ENCODE measurements around the gene THOC6. TPM values are rescaled to one million over a fixed set of nuclear protein-coding genes. Genes with fewer than 3 reads are reported as not detected.
A peak's percentile ranks its signal among the peaks of the same experiment; 100 is the strongest.

THOC6 gene
- total RNA-seq, 2 experiments from 2014 or later: 46.9 to 50.2 TPM

DNA sequence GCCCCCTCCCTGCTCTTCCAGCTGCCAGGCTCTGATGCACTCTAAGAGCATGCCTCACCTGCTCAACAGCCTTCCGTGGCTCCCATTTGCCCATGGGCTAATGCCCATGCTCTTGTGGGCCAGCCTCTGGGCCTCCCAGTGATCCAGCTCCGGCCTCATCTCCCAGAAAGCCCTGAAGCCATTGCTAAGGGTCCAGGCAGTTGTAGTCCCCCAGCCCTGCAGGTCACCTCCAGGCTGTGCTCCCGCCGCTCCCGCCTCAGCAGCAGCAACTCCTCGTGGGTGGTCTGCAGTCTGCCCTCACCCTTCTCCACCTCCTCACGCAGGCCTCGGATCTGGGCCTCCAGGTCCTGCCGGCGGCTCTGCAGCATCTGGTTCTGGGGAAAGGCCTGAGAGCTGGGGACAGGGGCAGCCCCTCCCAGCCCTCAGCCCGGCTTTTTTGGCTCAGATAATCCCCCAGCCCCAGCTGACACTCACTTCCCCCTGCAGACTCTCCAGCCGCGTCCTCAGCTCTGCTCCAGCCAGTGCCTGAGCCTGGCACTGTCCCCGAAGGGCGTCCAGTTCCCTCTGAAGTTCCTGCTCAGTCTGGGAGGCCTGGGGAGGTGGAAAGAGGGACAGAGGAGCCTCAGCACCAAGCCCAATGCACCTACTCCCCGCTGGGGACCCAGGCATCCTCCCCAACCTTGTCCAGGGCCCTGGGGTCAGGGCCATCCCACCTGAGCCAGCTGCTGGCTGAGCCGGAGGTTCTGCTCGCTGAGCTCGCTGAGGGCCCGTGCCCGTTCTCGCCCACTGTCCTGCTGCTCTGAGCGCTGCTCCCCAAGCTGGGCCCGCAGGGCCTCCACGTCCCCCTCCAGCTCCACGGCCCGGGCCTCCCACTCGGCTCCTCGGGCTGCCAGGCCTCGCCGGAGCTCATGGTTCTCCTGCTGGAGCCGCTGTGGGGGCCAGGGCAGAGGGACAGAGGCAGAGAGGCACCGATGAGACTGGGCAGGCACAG is 6.7 kb downstream of the THOC6 start:
- Mint-ChIP-seq H3K4me1 (peaks cover 20% of the 10 kb centered on the region), H3K27me3 (peaks cover 42% of the 10 kb centered on the region), H3K9me3 (ENCODE audit: low read depth) (no peaks in the 10 kb centered on the region), H3K4me3 (peak overlapping the region; percentile 67), H3K36me3 (ENCODE audit: low read depth) (peaks cover 12% of the 10 kb centered on the region), H3K27ac (no peak overlapping the region)
- DNase-seq (no peak), ATAC-seq (no peak)
- POLR2A ChIA-PET: interaction anchor here (1.6 kb wide), 1 partner anchor 21 kb away, joined by 3 read pairs; no protein-coding TSS in a partner anchor
- CTCF ChIA-PET: interaction anchor here (0.6 to 9.6 kb wide), 23 partner anchors 9 to 661 kb away, joined by 3 to 130 read pairs (median 5); partner anchors contain the start of genes HCFC1R1, IL32, KREMEN2 and MMP25
- intact Hi-C loops (cut with DNase I, micrococcal nuclease): no loop called here

GRCh38 chr16:3032624-3033023 is 8.8 kb downstream of the THOC6 start:
- intact Hi-C loops (cut with DNase I, micrococcal nuclease): no loop called here

DNA sequence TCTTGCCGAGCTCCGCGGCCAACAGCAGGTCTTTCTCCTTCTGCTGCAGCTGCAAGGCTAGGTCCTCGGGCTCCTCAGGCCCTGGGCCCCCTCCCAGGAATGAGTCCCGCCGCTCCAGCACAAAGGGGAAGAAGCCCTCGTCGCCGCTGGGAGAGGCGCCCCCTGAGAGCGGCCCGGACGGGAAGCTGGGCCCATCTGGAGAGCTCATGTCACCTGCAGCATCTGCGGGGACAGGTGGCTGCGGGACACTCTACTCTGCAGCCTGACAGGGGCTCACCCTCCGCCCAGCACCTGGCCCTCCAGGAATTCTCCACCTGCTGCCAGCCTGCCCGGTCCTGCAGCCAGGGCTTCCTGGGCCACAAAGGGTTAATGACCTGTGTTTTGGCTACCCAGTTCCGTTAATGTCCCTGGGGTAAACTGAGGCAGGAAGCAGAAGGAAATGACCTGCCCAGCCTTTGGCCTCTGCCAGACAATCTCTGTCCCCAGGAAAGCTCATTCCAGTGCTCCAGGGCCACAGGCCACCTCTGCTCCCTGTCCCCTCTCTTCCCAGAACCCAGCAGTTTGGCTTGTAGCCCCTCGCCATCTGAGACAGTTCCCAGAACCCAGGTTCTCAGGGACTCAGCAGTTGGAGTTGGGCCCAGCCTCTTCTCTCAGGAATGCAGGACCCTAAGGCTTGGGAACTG is 11.6 kb downstream of the THOC6 start:
- Mint-ChIP-seq H3K9me3 (ENCODE audit: low read depth) (no peaks in the 10 kb centered on the region), H3K4me3 (no peak overlapping the region), H3K27ac (no peak overlapping the region), H3K36me3 (ENCODE audit: low read depth) (no peaks in the 10 kb centered on the region), H3K4me1 (peaks cover 7% of the 10 kb centered on the region), H3K27me3 (peaks cover 61% of the 10 kb centered on the region)
- intact Hi-C loops (cut with DNase I, micrococcal nuclease): no loop called here
- ChIA-PET POLR2A (interaction anchor here (0.9 kb wide), 1 partner anchor 9 kb away, joined by 4 read pairs; no protein-coding TSS in a partner anchor), CTCF (interaction anchor here (0.9 to 9.6 kb wide), 9 partner anchors 10 to 124 kb away, joined by 3 to 130 read pairs (median 4); no protein-coding TSS in a partner anchor)
- no peak for ATAC-seq
- no peak for DNase-seq

More at GRCh38 chr16:3032624-3033023, 8.8 kb downstream of the THOC6 start:
- H3K9me3 Mint-ChIP-seq (ENCODE audit: low read depth): no peaks in the 10 kb centered on the region
- H3K27ac Mint-ChIP-seq: no peak overlapping the region
- ChIA-PET CTCF (interaction anchor here (0.9 to 9.6 kb wide), 8 partner anchors 11 to 135 kb away, joined by 3 to 130 read pairs (median 27); partner anchors contain the start of genes HCFC1R1, MMP25 and TNFRSF12A), POLR2A (interaction anchor here (0.9 kb wide), 1 partner anchor 92 kb away, joined by 4 read pairs; no protein-coding TSS in a partner anchor)
- H3K27me3 Mint-ChIP-seq: peaks cover 54% of the 10 kb centered on the region
- H3K4me3 Mint-ChIP-seq: no peak overlapping the region
- peaks cover 26% of the 10 kb centered on the region for H3K4me1 Mint-ChIP-seq
- ATAC-seq (no peak), DNase-seq (no peak)
- no peaks in the 10 kb centered on the region for H3K36me3 Mint-ChIP-seq (ENCODE audit: low read depth)

DNA sequence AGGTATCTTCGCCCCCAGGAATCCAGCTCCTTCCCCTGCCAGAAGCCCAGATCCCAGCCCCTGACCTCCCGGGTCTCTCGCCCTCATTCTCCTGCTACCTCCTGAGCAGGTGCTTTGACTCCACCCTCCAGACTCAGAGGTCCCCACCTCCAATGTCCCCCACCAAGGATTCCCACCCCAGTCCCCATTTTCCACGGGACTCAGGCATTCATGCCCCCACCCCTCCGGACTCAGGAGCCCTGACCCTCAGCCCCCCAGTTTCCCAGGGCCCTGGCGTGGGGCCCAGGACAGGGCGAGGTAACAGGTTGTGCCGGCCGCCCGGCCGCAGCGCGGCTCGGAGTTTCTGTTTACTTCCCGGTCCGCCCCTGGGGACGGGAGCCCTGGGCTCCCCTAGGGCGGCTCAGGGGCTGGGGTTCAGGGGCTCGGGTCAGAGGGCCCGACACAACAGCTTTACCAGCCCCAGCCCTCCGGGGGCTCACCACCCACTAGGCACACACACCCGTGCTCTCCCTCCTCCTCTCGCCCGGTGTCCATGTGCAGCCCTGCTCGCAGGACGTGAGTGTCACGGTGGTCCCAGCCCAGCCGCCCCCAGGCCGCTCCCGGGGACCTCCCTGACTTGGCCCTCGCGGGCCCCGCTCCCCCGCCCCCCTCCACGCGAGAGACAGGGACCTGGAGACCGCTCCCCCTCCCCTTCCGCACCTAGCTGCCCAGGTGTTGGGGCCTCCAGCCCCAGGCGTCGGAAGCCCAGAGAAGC is 12.3 kb downstream of the THOC6 start:
- DNase-seq (no peak), ATAC-seq (no peak)
- no peak overlapping the region for H3K4me3 Mint-ChIP-seq
- ChIA-PET POLR2A (interaction anchor here (0.9 kb wide), 1 partner anchor 8 kb away, joined by 4 read pairs; no protein-coding TSS in a partner anchor), CTCF (interaction anchor here (1.0 to 9.6 kb wide), 3 partner anchors 33 to 96 kb away, joined by 4 to 130 read pairs (median 104); no protein-coding TSS in a partner anchor)
- H3K4me1 Mint-ChIP-seq: peaks cover 7% of the 10 kb centered on the region
- intact Hi-C loops (cut with DNase I, micrococcal nuclease): no loop called here
- peaks cover 57% of the 10 kb centered on the region for H3K27me3 Mint-ChIP-seq
- H3K36me3 Mint-ChIP-seq (ENCODE audit: low read depth): no peaks in the 10 kb centered on the region
- no peaks in the 10 kb centered on the region for H3K9me3 Mint-ChIP-seq (ENCODE audit: low read depth)
- H3K27ac Mint-ChIP-seq: no peak overlapping the region

- peaks cover 60% of the 10 kb centered on the region for H3K27me3 Mint-ChIP-seq
- H3K36me3 Mint-ChIP-seq (ENCODE audit: low read depth): no peaks in the 10 kb centered on the region
- DNase-seq: no peak
- intact Hi-C loops (cut with DNase I, micrococcal nuclease): no loop called here
- no peak within 1 kb of the TSS for H3K27ac Mint-ChIP-seq
- CTCF ChIA-PET: interaction anchor here (0.8 kb wide), 1 partner anchor 143 kb away, joined by 3 read pairs; no protein-coding TSS in a partner anchor
- no peaks in the 10 kb centered on the region for H3K9me3 Mint-ChIP-seq (ENCODE audit: low read depth)
- no peak for ATAC-seq
- H3K4me1 Mint-ChIP-seq: peaks cover 7% of the 10 kb centered on the region
- POLR2A ChIA-PET: no interaction called here
- no peak within 1 kb of the TSS for H3K4me3 Mint-ChIP-seq
Observed at GRCh38 chr16:3036726-3037315, 13.0 kb downstream of the THOC6 start, which contains the start of gene BICDL2. Gene BICDL2, minus strand, starts transcription at chr16:3036944. Its CDS starts 1,448 bp downstream, at chr16:3035496.

DNA sequence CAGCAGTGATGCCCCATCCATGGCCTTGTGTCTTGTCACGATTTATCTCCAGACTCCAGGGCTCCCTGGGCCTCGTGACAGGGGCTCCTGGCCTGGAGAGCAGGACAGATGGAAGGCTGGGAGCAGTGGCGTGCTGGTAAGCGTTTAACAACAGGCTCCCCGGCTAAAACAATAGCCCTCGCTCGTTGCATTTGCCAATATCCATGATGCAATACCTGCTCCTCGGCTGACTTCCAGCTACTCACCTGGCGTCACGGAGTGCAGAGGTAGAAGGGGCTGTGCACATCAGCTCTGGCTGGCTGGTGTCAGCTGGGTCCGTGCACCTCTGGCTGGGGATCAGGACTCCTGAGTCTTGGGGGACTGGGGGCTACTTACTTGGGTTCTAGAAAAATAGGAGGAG is 14.4 kb downstream of the THOC6 start:
- CTCF ChIA-PET: interaction anchor here (0.7 to 2.6 kb wide), 3 partner anchors 8 to 268 kb away, joined by 3 to 15 read pairs (median 6); no protein-coding TSS in a partner anchor
- POLR2A ChIA-PET: no interaction called here
- peaks cover 7% of the 10 kb centered on the region for H3K4me1 Mint-ChIP-seq
- H3K4me3 Mint-ChIP-seq: no peak overlapping the region
- no peak for ATAC-seq
- no peaks in the 10 kb centered on the region for H3K9me3 Mint-ChIP-seq (ENCODE audit: low read depth)
- intact Hi-C loops (cut with DNase I, micrococcal nuclease): no loop called here
- no peaks in the 10 kb centered on the region for H3K36me3 Mint-ChIP-seq (ENCODE audit: low read depth)
- H3K27ac Mint-ChIP-seq: no peak overlapping the region
- peaks cover 54% of the 10 kb centered on the region for H3K27me3 Mint-ChIP-seq
- DNase-seq: no peak

- POLR2A ChIA-PET: no interaction called here
Observed at GRCh38 chr16:3038896-3039295, 15.1 kb downstream of the THOC6 start.

DNA sequence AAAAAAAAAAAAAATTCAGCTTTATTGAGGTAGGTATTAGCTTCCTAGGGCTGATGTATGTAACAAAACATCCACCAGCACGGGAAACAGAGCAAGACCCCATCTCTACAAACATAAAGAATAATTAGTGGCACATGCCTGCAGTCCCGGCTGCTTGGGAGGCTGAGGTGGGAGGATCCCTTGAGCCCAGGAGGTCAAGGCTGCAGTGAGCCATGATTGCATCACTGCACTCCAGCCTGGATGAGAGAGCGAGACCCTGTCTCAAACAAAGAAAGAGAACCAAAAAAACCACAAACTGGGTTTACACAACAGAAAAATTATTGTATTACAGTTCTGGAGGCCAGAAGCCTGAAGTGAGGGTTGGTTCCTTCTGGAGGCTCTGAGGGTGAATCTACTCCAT is 18.5 kb downstream of the THOC6 start:
- ChIA-PET POLR2A (interaction anchor here (0.6 kb wide), 1 partner anchor 53 kb away, joined by 5 read pairs; no protein-coding TSS in a partner anchor), CTCF (interaction anchor here (0.7 to 2.2 kb wide), 5 partner anchors 11 to 120 kb away, joined by 3 to 10 read pairs (median 6); no protein-coding TSS in a partner anchor)
- Mint-ChIP-seq H3K9me3 (ENCODE audit: low read depth) (no peaks in the 10 kb centered on the region), H3K27me3 (peaks cover 53% of the 10 kb centered on the region), H3K36me3 (ENCODE audit: low read depth) (no peaks in the 10 kb centered on the region), H3K4me1 (peaks cover 11% of the 10 kb centered on the region), H3K4me3 (no peak overlapping the region), H3K27ac (no peak overlapping the region)
- intact Hi-C loops (cut with DNase I, micrococcal nuclease): no loop called here
- ATAC-seq (no peak), DNase-seq (no peak)

More at GRCh38 chr16:3038896-3039295, 15.1 kb downstream of the THOC6 start:
- Mint-ChIP-seq H3K9me3 (ENCODE audit: low read depth) (no peaks in the 10 kb centered on the region), H3K36me3 (ENCODE audit: low read depth) (no peaks in the 10 kb centered on the region), H3K27ac (no peak overlapping the region), H3K4me1 (peaks cover 7% of the 10 kb centered on the region), H3K4me3 (no peak overlapping the region), H3K27me3 (peaks cover 53% of the 10 kb centered on the region)
- ATAC-seq: no peak
- CTCF ChIA-PET: interaction anchor here (1.0 to 2.6 kb wide), 4 partner anchors 8 to 16 kb away, joined by 3 to 15 read pairs (median 4); no protein-coding TSS in a partner anchor
- intact Hi-C loops (cut with DNase I, micrococcal nuclease): no loop called here
- DNase-seq: no peak

- Mint-ChIP-seq H3K36me3 (ENCODE audit: low read depth) (no peaks in the 10 kb centered on the region), H3K4me3 (peak overlapping the region; percentile 63), H3K27me3 (peaks cover 46% of the 10 kb centered on the region), H3K9me3 (ENCODE audit: low read depth) (no peaks in the 10 kb centered on the region), H3K27ac (no peak overlapping the region), H3K4me1 (peaks cover 14% of the 10 kb centered on the region)
- POLR2A ChIA-PET: interaction anchor here (1.0 kb wide), 1 partner anchor 9 kb away, joined by 4 read pairs; no protein-coding TSS in a partner anchor
- DNase-seq (no peak), ATAC-seq (no peak)
- intact Hi-C loops (cut with DNase I, micrococcal nuclease): no loop called here
- CTCF ChIA-PET: interaction anchor here (0.7 to 1.7 kb wide), 3 partner anchors 13 to 85 kb away, joined by 3 to 12 read pairs (median 8); partner anchors contain the start of genes HCFC1R1 and THOC6
Observed at GRCh38 chr16:3044708-3045107, 20.9 kb downstream of the THOC6 start.
